HepG2 (cell line): ENCODE results near the gene FOXK2. TPM values are rescaled to one million over a fixed set of nuclear protein-coding genes. Genes with fewer than 3 reads are reported as not detected.

Experiments
- KLF11 ChIP-seq: IDR thresholded peaks from 2 replicates; pipeline ENCODE4 v1.6.1; 2016; ENCODE audit warnings: missing compliant biosample characterization
- SMARCC2 ChIP-seq: fragments of 450-650 bp; IDR thresholded peaks from 2 replicates; pipeline ENCODE4 v1.6.1; 2017; ENCODE audit warnings: antibody characterized with exemption, mild to moderate bottlenecking
- ZMAT3 ChIP-seq: sonication (generic); formaldehyde crosslinking; conservative IDR thresholded peaks from 2 replicates; pipeline ENCODE4 v1.7.0; 2021; ENCODE audit warnings: missing genetic modification reagents
- polyA plus RNA-seq, 8 experiments: library from polyadenylated mRNA; depleted of rRNA in 3 of 8; stranded (reverse) in 7 of 8; unstranded in 1 of 8; fragments of >200 nt; fragmentation: Illumina TruSeq in 4 of 8; extraction: Trizol in 4 of 8; gene quantifications; 2 replicates each; pipeline versions ENCODE4 v1.2.1 to v1.2.3, GENCODE V29; 2011 to 2016; ENCODE audit warnings: low read depth in 4 of 8, missing spikeins in 1 of 8, mixed read lengths in 1 of 8; ENCODE audit not compliant: insufficient read depth in 1 of 8
- total RNA-seq, 5 experiments: library from RNA; depleted of rRNA; stranded (reverse); fragments of >200 nt; fragmentation: Illumina TruSeq; extraction: Trizol; gene quantifications; 2 replicates each; pipeline ENCODE4 v1.2.3, GENCODE V29; 2016; ENCODE audit warnings: low read depth in 1 of 5
- TF ChIP-seq, protein P1 (sequence below): sonication (generic); formaldehyde crosslinking; IDR thresholded peaks from 2 replicates; pipeline ENCODE4 v1.9.0; 2021; ENCODE audit warnings: mild to moderate bottlenecking, missing genetic modification reagents
- TF ChIP-seq, protein P2 (sequence below): IDR thresholded peaks from 2 replicates; pipeline ENCODE4 v1.4.0; 2020; ENCODE audit warnings: mild to moderate bottlenecking, missing genetic modification reagents
- TF ChIP-seq, protein P3 (sequence below): IDR thresholded peaks from 2 replicates; pipeline ENCODE4 v1.6.1; 2016; ENCODE audit warnings: low read depth, missing genetic modification reagents, missing compliant biosample characterization
- TF ChIP-seq, protein P4 (sequence below): sonication (generic); formaldehyde crosslinking; IDR thresholded peaks from 2 replicates; pipeline ENCODE4 v1.4.0; 2020; ENCODE audit warnings: missing genetic modification reagents, borderline replicate concordance
- TF ChIP-seq, protein P5 (sequence below): sonication (generic); formaldehyde crosslinking; IDR thresholded peaks from 2 replicates; pipeline ENCODE4 v1.4.0; 2020; ENCODE audit warnings: missing genetic modification reagents

The FOXK2 gene
- total and polyA plus RNA-seq, 2 of the 13 experiments (the other 11 are each of a cell fraction or from before 2014, with no cell fraction given), result 67.1 to 67.2 TPM

DNA sequence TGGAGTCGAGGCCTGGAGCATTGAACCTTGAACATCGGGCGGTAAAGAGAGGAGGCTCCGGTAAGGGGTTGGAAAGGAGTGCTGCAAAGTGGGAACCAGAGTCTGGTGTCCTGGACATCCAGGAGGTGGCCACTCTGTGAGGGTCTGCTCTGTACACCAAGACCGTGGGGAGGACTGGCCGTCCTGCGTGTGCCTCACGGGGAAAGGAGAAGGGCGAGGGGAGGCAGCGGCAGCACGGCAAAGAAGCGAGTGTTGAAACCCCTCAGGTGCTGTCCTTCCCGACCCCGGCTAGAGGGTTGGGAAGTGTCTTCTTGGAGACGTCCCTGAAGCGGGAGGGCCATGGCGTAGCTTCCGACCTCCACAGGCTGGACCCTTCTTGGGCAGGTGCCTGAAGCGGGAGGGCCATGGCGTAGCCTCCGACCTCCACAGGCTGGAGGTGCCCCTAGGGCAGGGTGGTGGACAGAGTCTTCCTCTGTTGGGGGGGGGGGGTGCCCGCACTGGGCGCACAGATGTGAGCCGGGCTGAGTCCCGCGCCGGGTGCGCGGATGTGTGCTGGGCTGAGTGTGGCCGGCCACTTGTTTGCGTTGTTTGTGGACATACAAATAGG is 42.0 kb downstream of the FOXK2 start (continued):
- TF ChIP-seq, protein P1, sequence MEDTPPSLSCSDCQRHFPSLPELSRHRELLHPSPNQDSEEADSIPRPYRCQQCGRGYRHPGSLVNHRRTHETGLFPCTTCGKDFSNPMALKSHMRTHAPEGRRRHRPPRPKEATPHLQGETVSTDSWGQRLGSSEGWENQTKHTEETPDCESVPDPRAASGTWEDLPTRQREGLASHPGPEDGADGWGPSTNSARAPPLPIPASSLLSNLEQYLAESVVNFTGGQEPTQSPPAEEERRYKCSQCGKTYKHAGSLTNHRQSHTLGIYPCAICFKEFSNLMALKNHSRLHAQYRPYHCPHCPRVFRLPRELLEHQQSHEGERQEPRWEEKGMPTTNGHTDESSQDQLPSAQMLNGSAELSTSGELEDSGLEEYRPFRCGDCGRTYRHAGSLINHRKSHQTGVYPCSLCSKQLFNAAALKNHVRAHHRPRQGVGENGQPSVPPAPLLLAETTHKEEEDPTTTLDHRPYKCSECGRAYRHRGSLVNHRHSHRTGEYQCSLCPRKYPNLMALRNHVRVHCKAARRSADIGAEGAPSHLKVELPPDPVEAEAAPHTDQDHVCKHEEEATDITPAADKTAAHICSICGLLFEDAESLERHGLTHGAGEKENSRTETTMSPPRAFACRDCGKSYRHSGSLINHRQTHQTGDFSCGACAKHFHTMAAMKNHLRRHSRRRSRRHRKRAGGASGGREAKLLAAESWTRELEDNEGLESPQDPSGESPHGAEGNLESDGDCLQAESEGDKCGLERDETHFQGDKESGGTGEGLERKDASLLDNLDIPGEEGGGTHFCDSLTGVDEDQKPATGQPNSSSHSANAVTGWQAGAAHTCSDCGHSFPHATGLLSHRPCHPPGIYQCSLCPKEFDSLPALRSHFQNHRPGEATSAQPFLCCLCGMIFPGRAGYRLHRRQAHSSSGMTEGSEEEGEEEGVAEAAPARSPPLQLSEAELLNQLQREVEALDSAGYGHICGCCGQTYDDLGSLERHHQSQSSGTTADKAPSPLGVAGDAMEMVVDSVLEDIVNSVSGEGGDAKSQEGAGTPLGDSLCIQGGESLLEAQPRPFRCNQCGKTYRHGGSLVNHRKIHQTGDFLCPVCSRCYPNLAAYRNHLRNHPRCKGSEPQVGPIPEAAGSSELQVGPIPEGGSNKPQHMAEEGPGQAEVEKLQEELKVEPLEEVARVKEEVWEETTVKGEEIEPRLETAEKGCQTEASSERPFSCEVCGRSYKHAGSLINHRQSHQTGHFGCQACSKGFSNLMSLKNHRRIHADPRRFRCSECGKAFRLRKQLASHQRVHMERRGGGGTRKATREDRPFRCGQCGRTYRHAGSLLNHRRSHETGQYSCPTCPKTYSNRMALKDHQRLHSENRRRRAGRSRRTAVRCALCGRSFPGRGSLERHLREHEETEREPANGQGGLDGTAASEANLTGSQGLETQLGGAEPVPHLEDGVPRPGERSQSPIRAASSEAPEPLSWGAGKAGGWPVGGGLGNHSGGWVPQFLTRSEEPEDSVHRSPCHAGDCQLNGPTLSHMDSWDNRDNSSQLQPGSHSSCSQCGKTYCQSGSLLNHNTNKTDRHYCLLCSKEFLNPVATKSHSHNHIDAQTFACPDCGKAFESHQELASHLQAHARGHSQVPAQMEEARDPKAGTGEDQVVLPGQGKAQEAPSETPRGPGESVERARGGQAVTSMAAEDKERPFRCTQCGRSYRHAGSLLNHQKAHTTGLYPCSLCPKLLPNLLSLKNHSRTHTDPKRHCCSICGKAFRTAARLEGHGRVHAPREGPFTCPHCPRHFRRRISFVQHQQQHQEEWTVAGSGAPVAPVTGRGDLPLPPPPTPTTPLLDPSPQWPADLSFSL (CRISPR knock-in tag), result no peak
- TF ChIP-seq, protein P2, sequence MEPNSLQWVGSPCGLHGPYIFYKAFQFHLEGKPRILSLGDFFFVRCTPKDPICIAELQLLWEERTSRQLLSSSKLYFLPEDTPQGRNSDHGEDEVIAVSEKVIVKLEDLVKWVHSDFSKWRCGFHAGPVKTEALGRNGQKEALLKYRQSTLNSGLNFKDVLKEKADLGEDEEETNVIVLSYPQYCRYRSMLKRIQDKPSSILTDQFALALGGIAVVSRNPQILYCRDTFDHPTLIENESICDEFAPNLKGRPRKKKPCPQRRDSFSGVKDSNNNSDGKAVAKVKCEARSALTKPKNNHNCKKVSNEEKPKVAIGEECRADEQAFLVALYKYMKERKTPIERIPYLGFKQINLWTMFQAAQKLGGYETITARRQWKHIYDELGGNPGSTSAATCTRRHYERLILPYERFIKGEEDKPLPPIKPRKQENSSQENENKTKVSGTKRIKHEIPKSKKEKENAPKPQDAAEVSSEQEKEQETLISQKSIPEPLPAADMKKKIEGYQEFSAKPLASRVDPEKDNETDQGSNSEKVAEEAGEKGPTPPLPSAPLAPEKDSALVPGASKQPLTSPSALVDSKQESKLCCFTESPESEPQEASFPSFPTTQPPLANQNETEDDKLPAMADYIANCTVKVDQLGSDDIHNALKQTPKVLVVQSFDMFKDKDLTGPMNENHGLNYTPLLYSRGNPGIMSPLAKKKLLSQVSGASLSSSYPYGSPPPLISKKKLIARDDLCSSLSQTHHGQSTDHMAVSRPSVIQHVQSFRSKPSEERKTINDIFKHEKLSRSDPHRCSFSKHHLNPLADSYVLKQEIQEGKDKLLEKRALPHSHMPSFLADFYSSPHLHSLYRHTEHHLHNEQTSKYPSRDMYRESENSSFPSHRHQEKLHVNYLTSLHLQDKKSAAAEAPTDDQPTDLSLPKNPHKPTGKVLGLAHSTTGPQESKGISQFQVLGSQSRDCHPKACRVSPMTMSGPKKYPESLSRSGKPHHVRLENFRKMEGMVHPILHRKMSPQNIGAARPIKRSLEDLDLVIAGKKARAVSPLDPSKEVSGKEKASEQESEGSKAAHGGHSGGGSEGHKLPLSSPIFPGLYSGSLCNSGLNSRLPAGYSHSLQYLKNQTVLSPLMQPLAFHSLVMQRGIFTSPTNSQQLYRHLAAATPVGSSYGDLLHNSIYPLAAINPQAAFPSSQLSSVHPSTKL (CRISPR knock-in tag), result 0 out of 2 replicates have a peak, but pooled peaks have one; percentile 9
- TF ChIP-seq, protein P3, sequence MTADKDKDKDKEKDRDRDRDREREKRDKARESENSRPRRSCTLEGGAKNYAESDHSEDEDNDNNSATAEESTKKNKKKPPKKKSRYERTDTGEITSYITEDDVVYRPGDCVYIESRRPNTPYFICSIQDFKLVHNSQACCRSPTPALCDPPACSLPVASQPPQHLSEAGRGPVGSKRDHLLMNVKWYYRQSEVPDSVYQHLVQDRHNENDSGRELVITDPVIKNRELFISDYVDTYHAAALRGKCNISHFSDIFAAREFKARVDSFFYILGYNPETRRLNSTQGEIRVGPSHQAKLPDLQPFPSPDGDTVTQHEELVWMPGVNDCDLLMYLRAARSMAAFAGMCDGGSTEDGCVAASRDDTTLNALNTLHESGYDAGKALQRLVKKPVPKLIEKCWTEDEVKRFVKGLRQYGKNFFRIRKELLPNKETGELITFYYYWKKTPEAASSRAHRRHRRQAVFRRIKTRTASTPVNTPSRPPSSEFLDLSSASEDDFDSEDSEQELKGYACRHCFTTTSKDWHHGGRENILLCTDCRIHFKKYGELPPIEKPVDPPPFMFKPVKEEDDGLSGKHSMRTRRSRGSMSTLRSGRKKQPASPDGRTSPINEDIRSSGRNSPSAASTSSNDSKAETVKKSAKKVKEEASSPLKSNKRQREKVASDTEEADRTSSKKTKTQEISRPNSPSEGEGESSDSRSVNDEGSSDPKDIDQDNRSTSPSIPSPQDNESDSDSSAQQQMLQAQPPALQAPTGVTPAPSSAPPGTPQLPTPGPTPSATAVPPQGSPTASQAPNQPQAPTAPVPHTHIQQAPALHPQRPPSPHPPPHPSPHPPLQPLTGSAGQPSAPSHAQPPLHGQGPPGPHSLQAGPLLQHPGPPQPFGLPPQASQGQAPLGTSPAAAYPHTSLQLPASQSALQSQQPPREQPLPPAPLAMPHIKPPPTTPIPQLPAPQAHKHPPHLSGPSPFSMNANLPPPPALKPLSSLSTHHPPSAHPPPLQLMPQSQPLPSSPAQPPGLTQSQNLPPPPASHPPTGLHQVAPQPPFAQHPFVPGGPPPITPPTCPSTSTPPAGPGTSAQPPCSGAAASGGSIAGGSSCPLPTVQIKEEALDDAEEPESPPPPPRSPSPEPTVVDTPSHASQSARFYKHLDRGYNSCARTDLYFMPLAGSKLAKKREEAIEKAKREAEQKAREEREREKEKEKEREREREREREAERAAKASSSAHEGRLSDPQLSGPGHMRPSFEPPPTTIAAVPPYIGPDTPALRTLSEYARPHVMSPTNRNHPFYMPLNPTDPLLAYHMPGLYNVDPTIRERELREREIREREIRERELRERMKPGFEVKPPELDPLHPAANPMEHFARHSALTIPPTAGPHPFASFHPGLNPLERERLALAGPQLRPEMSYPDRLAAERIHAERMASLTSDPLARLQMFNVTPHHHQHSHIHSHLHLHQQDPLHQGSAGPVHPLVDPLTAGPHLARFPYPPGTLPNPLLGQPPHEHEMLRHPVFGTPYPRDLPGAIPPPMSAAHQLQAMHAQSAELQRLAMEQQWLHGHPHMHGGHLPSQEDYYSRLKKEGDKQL (CRISPR knock-in tag), result no peak
- TF ChIP-seq SMARCC2, result no peak
- TF ChIP-seq, protein P4, sequence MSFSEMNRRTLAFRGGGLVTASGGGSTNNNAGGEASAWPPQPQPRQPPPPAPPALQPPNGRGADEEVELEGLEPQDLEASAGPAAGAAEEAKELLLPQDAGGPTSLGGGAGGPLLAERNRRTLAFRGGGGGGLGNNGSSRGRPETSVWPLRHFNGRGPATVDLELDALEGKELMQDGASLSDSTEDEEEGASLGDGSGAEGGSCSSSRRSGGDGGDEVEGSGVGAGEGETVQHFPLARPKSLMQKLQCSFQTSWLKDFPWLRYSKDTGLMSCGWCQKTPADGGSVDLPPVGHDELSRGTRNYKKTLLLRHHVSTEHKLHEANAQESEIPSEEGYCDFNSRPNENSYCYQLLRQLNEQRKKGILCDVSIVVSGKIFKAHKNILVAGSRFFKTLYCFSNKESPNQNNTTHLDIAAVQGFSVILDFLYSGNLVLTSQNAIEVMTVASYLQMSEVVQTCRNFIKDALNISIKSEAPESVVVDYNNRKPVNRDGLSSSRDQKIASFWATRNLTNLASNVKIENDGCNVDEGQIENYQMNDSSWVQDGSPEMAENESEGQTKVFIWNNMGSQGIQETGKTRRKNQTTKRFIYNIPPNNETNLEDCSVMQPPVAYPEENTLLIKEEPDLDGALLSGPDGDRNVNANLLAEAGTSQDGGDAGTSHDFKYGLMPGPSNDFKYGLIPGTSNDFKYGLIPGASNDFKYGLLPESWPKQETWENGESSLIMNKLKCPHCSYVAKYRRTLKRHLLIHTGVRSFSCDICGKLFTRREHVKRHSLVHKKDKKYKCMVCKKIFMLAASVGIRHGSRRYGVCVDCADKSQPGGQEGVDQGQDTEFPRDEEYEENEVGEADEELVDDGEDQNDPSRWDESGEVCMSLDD (CRISPR knock-in tag), result no peak
- TF ChIP-seq KLF11 (CRISPR knock-in tag), result no peak
- 0 out of 2 replicates have a peak, but pooled peaks have one; percentile 37 for TF ChIP-seq ZMAT3 (CRISPR knock-in tag)
- TF ChIP-seq, protein P5, sequence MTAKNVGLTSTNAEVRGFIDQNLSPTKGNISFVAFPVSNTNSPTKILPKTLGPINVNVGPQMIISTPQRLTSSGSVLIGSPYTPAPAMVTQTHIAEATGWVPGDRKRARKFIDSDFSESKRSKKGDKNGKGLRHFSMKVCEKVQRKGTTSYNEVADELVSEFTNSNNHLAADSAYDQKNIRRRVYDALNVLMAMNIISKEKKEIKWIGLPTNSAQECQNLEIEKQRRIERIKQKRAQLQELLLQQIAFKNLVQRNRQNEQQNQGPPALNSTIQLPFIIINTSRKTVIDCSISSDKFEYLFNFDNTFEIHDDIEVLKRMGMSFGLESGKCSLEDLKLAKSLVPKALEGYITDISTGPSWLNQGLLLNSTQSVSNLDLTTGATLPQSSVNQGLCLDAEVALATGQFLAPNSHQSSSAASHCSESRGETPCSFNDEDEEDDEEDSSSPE (CRISPR knock-in tag), result no peak
